ENCODE results near the gene FOXJ3. TPM values are rescaled to one million over a fixed set of nuclear protein-coding genes. Genes with fewer than 3 reads are reported as not detected.

FOXJ3 gene
- total RNA-seq, 1 donor from 2014 or later = 59.9 TPM

- intact Hi-C loops (cut with DNase I) = no loop called here
- H3K9me3 ChIP-seq = no peaks in the 10 kb centered on the region
- no peak for TF ChIP-seq CTCF (IDR thresholded peaks at IDR 0.05)
- H3K27me3 ChIP-seq = no peaks in the 10 kb centered on the region
- no peak for DNase-seq (ENCODE audit: extremely low spot score in 2 of 2)
- H3K36me3 ChIP-seq = no peaks in the 10 kb centered on the region
- H3K4me3 ChIP-seq = no peak overlapping the region
- H3K4me1 ChIP-seq = no peaks in the 10 kb centered on the region
- H3K27ac ChIP-seq = no peak overlapping the region
Observed at GRCh38 chr1:42128499-42128898, 206.5 kb downstream of the FOXJ3 start.

DNA sequence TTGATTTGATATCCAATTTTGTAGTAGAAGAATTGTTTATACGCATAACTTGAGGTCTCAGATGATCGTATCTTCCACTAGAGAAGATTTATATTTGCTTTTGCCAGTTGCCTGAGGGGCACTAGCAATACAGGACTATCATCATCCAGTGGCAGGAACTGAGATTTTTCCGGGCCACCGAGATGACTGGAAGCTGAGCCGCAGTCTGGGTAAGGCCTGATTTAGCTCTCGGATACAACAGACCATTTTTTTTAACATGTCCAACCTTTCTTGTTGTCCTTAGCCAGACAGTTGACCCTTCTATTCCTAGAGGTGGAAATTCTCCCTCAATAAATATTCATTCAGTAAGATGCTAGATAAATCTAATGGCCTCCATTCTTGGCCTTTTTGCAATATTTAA is 207.3 kb downstream of the FOXJ3 start:
- no peak overlapping the region for H3K4me3 ChIP-seq
- no peaks in the 10 kb centered on the region for H3K9me3 ChIP-seq
- no peak overlapping the region for H3K27ac ChIP-seq
- TF ChIP-seq CTCF (IDR thresholded peaks at IDR 0.05) (no peak), POLR2A (IDR thresholded peaks at IDR 0.05) (no peak), POLR2AphosphoS5 (IDR thresholded peaks at IDR 0.05; ENCODE audit: insufficient read depth in 1 of 2, low read depth in 1 of 2) (no peak)
- no peak for DNase-seq (ENCODE audit: extremely low spot score in 2 of 2)
- no peaks in the 10 kb centered on the region for H3K27me3 ChIP-seq
- H3K4me1 ChIP-seq = no peaks in the 10 kb centered on the region
- no peaks in the 10 kb centered on the region for H3K36me3 ChIP-seq
- intact Hi-C loops (cut with DNase I) = no loop called here

Other genes starting within 250 kb of the FOXJ3 start
- gene GUCA2B, start 181.8 kb downstream of the FOXJ3 start, total RNA-seq = not detected
- not detected for gene GUCA2A, start 170.5 kb downstream of the FOXJ3 start, total RNA-seq
- 0.25 TPM for gene RIMKLA, start 45.6 kb upstream of the FOXJ3 start, total RNA-seq
- gene ZMYND12, start 120.8 kb upstream of the FOXJ3 start, total RNA-seq = not detected
- gene PPCS, start 121.3 kb upstream of the FOXJ3 start, total RNA-seq = 48.9 TPM
- 1.5 TPM for gene CCDC30, start 128.1 kb upstream of the FOXJ3 start, total RNA-seq

All from vagina (tissue), 2 donors.